Stimulated activated CD4-positive, alpha-beta T cell treated with anti-CD3 and anti-CD28 coated beads, TNF-alpha, amount 100 ng/mL, for 24 hours (primary cell): ENCODE measurements around the gene SYNE2.

Experiments used
- DNase-seq, 3 experiments: peaks; one replicate each; pipeline ENCODE4 v3.0.0-alpha.2; 2020; ENCODE audit warnings: low read depth in 3 of 3

The SYNE2 gene

DNA sequence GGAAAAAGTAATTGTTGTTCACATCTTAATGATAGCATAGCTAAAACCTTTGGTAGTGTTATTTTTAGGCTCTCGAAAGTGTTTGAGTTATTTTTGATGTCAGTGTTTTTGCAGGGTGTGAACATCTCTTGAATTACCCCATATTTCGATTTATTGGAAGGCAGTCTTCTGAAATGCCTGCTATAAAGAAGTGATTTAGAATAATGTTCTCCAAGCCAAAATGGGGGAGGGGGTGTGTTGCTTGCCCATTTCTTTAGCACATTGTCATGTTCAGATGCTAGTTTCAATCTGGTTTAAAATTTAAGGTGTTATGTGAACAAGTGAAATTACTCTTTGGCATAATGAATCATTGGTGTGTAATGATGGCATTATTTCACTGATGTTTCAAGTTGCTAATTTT lies 110.6 kb downstream of the SYNE2 start:
- DNase-seq = no peak

DNA sequence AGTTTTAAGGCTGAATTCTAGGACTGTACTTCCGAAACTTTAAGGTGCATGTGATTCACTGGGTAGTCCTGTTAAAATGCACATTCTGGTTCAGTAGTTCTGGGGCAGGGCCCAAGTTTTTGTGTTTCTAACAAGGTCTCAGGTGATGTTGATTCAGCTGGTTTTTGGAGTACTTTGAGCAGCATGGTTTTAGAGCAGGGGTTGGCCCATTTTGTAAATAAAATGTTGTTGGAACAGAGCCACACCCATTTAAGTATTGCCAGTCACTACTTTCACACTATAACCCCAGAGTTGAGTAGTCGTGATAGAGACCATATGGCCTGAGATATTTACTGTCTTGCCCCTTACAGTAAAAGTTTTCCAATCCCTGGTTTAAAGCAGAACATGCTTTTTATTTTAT lies 111.3 kb downstream of the SYNE2 start:
- no peak for DNase-seq

DNA sequence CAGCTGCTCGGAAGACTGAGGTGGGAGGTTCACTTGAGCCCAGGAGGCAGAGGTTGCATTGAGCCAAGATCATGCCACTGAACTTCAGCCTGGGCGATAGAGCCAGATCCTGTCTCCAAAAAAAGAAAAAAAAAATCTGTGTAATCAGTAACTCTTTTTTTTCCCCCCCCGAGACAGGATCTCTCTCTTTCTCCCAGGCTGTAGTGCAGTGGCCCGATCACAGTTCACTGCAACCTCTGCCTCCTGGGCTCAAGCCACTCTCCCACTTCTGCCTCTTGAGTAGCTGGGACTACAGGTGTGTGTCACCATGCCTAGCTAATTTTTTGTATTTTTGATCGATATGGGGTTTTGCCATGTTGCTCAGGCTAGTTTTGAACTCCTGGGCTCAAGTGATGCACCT lies 113.6 kb downstream of the SYNE2 start:
- no peak for DNase-seq

DNA sequence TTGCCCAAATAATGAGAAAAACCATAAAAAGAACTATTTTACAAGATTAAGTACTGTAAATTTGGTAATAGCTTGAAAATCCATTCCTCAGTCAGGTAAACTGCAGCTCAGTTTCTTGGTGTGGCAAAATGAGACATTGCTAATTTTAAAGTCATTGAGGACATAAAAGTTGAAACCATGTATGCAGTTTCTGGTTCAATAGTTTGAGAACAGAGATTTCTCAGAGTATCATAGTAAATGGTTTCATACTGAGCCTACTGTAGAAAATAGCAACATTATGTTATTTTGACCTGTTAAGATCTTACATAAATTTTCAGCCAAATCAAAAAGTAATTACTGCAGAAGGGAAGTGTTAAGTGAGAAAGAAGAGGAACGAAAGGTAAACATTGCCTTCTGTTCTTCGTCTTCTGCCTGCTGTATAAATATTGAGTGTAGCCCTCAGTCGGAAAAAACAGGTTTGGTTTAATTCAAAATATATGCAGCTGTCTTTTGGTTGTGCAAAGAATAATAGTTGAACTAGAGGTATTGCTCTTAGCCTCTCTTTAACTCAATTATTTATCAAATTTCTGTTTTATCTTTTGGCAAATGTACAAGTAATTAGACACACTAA lies 119.6 kb downstream of the SYNE2 start:
- no peak for DNase-seq

DNA sequence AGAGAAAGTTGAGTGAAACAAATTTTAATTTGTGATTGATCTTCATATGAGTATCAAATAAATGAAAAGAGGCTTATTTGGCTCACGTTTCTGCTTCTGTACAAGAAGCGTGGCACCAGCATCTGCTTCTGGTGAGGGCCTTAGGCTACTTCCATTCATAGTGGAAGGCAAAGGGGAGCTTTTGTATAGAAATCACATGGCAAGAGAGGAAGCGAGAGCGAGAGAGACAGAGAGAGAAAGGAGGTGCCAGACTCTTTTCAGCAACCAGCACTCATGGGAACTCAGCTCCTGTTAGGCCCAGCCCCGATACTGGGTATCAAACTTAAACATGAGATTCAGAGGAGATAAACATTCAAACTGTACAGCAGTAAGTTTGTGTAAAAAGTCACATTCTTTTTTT lies 121.4 kb downstream of the SYNE2 start:
- no peak for DNase-seq

DNA sequence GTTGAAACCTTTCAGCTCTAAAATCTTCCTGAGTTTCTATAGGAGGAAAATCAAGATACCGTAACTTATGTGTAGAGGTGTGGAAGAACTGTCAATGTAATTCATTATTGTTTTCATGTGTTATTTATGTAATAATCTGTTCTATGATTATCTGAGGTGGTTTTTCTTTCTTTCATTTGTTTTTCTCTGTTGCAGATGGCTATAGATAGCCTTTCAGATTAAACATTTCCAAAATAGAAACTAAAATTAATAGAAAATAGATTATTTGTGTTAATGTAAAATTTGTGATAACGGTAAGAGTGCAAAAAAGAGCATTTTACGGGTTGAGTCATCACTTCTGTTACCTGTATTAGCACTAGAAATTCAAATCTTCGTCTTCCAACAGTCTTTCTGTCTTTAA lies 128.8 kb downstream of the SYNE2 start:
- DNase-seq = no peak

DNA sequence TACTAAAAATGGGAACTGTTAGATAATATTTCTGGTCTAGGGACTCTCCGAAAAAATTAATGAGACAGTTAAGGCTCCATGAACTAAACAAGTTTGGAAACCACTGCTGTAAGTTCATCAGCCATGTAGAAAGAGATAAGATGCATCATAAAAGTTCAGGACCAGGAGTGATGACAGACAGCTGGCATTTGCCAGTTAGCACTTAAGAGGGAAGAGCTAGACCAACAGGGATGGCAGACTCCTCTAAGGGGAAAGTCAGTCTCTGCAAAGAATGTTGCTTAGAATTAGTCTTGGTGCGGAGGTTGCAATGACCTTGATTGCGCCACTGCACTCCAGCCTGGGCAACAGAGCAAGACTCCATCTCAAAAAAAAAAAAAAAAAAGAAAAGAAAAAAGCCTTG lies 129.4 kb downstream of the SYNE2 start:
- no peak for DNase-seq

DNA sequence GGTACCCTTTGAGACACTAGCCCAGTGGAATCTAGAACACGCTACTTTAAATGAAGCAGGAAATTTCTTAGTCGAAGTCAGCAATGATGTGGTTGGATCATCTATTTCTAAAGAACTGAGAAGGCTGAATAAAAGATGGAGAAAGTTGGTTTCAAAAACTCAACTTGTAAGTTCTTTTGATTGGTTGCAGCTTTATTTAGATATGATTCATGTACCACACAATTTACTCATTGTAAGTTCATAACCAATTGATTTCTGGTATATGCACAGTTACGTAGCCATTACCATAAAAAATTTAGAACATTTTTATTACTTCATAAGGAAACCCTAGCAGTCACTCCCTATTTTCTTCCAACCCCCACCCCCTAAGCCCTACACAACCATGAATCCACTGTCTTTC lies 129.8 kb downstream of the SYNE2 start:
- no peak for DNase-seq

DNA sequence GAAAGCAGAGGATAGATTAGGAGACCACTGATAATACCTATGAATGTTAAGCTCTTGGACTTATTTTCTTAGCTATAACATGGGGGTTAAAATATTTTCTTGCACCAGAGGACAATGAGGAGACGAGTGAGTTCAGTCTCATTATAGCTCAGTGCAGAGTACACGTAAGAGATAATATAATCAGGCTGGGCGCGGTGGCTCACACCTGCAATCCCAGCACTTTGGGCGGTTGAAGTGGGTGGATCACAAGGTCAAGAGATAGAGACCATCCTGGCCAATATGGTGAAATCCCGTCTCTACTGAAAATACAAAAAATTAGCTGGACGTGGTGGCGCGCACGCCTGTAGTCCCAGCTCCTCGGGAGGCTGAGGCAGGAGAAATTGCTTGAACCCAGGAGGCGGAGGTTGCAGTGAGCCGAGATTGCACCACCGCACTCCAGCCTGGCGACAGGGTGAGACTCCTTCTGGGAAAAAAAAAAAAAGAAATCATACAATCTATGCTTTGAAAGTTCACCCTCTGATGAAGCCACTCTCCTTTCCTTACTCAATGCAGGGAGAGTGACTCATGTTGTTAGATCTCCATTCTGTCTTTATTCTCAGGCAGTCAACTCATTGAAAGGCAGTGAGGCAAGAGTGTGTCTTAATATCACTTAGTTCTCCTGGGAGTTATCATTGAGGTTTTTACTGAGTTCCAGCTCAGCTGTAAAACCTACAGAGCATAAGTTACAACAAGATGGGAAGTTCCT lies 134.2 kb downstream of the SYNE2 start:
- DNase-seq = no peak

DNA sequence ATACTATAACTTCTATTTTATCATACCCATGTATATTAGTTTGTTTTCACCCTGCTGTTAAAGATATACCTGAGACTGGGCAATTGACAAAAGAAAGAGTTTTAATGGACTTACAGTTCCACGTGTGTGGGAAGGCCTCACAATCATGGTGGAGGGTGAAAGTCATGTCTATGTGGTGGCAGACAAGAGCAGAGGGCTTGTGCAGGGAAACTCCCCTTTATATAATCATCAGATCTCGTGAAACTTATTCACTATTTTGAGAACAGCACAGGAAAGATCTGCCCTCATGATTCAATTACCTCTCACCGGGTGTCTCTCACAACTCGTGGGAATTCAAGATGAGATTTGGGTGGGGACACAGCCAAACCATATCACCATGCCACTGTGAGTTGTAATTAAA lies 135.8 kb downstream of the SYNE2 start:
- DNase-seq = no peak

DNA sequence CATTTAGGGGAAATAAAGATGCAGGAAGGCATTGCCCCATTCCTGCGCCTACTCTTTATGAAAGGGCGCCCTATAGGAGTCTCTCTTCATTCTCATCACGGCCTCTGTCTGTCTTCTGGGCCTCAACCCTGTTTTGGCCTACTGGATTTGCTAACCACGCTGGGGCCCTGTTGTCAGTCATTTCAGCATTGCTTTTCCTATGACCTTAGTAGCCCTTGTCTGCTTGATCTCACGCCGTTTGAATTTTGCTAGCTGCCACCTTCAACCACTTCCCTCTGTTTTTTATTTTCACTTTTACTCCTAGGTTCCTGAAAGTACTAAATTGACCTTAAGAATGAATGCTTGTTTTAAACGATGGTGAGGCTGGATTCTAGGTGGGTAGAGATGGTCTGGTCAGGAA lies 139.0 kb downstream of the SYNE2 start:
- DNase-seq = no peak

DNA sequence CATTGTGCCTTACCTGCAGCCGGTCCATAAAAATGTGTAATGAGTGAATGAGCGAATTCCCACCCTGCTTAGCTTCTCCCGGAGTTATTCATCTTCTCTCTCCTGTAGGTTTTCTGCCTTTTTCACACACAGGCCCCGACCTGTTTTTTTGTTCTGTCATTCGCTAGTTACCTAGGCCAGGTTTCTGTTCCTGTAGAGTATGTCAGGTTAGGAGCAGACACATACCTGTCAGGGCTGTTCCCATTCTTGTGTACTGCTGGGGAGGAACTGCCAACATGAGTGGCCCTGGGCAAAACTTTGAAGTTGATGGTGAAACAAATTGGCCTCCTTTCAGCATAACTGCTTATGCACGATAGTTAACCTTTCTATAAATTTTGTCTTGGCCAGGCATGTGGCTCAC lies 140.1 kb downstream of the SYNE2 start:
- no peak for DNase-seq

DNA sequence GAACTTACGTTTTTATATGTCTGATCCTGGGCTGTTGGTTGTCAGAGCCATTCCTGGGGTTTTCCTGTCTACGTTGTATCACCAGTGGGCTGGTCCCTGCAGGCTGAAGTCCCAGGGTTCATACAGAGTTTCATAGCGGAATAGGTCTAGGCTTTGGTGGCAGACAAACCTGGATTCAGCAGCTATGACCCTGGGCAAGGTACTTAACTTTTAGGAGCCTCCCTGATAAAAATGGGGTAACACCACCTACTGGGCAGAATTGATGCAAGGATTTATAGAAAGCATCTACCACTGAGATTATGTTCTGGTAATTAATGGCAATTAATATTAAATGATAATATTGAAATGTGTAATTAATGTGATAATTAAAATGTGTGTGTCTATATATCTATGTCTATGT lies 141.2 kb downstream of the SYNE2 start:
- DNase-seq = no peak

DNA sequence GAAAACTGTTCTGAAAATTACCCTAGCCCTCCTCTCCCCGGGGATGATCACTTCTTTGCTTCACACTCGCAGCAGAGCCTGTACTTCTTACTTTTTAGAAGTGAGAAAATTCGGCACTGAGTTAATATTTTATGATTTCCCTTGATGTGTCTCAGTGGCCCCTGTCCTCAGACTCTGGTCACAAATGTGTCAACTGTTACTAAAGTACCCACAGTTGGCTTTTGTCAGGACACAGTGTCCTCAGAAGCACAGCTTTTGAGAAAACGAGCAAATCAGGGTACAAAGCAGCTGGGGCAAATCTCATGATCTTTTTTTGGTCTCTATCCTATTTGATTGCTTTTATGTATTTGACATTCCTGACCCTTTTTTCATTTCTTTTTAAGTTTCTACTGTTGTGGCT lies 142.5 kb downstream of the SYNE2 start:
- no peak for DNase-seq

DNA sequence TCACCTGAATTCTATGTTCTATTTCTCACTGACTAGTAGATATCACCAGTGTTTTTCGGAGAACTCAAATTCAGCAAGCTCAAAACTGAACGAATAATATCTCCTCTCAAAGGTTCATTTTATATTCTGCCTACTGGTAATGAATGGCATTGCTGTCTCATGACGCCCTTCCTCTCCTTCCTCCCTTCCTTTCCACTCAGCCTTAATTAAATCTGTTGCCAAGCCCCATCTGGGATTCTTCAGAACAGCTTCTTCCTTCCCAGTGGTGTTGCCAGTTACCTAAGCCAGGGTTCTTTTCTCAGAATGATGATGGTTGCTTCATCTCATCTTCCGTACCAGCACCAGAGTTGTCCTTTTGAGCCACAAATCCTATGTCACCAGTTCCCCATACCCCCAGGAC lies 143.2 kb downstream of the SYNE2 start:
- DNase-seq = no peak

DNA sequence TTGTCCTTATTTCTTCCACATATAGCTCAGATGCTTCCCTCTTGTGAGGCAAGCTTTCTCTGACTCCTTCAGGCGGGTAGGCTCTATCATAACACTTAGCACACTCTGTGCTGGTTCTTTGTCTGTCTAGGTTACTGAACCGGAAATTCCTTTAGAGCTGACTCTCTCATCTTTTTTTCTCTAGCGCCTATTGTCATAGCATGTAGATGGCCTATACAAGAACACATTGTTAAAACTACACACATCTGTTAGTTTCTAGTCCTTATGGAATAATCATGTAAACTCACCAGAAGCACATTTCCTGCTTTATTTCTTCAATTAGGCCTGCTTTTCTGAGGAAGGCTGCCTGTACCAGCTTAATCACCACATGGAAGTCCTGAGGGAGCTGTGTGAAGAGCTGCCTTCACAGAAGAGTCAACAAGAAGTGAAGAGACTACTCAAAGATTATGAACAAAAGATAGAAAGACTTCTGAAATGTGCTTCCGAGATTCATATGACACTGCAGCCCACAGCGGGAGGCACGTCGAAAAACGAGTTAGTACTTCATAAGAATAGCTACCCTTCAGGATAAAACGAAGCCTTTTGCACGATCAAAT lies 143.9 kb downstream of the SYNE2 start:
- no peak for DNase-seq

DNA sequence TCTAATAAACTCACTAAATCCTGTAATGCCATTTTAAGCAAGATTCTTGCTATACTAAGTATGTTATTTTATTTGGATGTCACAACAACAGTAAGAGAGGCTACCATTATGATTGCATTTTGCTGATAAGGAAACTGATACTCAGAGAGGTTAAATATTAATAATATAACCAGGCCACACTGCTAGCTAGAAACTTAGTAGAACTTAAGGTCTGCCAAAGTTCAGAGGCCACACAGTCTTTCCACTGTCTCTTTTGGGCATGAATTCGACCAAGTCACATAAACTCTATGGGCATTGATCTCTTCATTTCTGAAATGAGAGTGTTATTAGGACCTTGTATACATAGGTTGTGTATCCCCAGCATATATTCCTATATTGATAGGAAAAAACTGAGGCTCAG lies 147.9 kb downstream of the SYNE2 start:
- no peak for DNase-seq

DNA sequence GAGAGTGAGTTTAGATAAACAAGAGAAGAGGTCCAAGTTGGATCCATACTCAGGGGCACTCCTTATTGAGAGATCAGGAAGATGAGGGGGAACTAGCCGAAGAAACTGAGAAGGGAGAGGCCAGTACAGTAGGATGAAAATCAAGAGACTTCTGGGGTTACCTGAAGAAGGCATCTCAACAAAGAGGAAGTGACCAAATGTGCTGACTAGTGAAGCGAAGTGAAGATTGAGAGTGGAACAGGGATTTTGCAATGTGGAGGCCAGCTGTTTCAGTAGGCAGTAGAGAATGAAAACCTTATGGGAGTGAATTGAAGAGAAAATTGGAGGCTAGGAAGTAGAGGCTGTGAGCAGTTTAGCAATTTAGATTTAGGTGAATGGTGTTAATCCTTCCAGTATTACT lies 153.0 kb downstream of the SYNE2 start:
- DNase-seq = no peak

DNA sequence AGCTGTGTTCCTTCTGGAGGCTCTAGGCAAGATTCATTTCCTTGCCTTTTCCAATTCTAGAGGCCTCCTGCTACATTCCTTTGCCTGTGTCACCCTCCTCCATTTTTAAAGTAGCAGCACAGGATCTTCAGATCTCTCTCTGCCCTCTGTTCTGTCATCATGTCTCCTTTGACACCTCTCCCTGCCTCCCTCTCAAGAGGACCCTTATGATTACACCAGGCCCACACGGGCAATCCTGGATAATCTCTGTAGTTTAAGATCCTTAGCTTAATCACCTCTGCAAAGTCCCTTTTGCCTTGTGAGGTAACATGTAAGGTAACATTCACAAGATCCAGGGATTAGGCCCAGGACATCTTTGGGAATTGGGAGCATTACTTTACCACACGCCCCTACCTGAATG lies 155.2 kb downstream of the SYNE2 start:
- DNase-seq = no peak

DNA sequence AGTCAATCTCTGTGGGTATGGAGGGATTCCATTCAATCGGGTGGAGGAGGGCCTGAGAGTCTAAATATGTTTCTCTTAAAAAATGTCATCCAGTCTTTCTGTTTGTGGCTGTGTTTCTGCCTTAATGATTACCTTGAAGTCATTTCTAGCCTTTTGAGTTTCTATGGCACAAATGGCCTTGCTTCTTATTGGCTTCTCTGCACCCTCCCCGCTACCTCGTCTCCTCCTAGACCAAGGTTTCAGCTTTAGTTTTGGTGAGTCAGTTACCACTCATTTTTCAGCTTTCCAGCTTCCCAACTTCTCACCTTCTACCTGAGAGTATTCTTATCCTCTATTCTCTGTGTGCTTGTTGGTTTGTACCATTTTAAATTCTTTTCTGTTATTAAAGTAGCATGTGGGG lies 159.2 kb downstream of the SYNE2 start:
- no peak for DNase-seq

DNA sequence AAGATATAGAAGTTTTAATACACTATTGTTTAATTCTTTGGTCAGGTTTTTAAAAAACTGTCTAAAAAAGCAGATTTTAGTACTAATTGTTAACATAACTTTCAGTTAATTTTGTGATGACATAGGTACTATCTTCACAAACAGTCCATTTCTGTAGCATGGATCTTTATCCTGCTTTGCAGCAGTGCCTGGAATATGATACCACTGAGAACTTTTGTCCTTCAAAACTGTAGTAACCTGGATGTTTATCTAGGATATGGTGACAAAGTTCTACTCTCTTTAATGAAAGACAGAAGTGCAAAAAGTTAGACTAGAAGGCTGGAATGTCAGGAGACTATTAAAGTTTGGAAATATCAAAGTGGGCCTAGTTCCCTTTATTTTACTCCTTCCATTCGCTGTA lies 159.9 kb downstream of the SYNE2 start:
- DNase-seq = no peak

DNA sequence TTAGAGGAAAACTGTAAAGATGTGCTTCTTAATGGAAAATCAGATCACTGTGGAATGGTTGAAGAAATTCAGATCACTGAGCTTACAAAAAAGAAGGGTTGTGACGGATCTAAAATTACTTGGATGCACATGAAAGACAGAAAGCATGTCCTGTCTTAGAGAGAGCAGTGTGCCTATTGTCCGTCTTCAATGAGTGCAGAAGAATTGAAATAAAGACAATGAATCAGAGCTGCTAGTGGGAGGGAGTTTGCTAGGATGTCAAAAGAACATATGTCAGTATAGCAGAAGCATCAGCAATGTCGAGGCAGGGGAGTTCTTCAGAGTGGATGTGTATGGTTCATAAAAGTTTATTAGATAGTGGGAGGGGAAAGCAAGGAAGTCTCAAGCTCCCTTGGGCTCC lies 172.7 kb downstream of the SYNE2 start:
- DNase-seq = no peak

DNA sequence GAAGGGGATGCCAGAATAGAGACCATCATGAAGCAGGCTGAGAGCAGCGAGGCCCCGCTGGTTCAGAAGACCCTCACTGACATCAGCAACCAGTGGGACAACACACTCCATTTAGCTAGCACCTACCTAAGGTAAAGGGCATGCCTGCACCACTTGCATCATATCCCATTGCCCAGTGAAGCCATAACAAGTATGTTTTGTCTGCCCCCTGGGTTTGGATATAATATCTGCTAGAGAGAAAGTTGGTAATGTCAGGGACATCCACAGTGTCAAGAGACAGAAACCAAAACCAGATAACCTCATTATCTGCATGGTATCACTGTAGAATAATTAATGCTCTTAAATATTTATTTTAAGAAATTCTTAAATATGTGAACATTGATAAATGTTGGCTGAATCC lies 173.8 kb downstream of the SYNE2 start:
- no peak for DNase-seq

DNA sequence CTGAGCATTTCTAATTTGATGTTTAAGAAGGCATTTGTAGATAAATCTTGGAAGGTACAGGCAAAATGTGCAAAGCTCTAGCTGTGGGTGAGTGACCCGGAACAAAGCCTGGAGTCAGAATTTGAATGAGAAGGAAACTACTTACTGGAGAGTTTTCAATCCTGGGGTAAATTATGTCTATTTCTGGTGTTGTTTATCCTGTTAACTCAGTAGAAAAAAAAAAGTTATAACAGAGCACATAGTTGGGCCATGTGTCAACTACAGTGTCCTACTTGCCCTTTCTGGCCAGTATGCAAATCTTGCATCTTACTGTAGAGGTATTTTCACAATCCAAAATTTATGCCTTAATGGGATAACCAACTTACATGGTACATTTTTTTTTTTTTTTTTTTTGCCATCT lies 182.3 kb downstream of the SYNE2 start:
- no peak for DNase-seq
